ENCODE data around the gene ZNF423.

Gene ZNF423

GRCh38 chr16:49816875-49817274 lies 39.0 kb downstream of the ZNF423 start:
- TF ChIP-seq, protein P1, sequence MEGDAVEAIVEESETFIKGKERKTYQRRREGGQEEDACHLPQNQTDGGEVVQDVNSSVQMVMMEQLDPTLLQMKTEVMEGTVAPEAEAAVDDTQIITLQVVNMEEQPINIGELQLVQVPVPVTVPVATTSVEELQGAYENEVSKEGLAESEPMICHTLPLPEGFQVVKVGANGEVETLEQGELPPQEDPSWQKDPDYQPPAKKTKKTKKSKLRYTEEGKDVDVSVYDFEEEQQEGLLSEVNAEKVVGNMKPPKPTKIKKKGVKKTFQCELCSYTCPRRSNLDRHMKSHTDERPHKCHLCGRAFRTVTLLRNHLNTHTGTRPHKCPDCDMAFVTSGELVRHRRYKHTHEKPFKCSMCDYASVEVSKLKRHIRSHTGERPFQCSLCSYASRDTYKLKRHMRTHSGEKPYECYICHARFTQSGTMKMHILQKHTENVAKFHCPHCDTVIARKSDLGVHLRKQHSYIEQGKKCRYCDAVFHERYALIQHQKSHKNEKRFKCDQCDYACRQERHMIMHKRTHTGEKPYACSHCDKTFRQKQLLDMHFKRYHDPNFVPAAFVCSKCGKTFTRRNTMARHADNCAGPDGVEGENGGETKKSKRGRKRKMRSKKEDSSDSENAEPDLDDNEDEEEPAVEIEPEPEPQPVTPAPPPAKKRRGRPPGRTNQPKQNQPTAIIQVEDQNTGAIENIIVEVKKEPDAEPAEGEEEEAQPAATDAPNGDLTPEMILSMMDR (IDR thresholded peaks at IDR 0.05; ENCODE audit: low read depth, low read length), result no peak
- no peaks in the 10 kb centered on the region for H3K36me3 ChIP-seq

DNA sequence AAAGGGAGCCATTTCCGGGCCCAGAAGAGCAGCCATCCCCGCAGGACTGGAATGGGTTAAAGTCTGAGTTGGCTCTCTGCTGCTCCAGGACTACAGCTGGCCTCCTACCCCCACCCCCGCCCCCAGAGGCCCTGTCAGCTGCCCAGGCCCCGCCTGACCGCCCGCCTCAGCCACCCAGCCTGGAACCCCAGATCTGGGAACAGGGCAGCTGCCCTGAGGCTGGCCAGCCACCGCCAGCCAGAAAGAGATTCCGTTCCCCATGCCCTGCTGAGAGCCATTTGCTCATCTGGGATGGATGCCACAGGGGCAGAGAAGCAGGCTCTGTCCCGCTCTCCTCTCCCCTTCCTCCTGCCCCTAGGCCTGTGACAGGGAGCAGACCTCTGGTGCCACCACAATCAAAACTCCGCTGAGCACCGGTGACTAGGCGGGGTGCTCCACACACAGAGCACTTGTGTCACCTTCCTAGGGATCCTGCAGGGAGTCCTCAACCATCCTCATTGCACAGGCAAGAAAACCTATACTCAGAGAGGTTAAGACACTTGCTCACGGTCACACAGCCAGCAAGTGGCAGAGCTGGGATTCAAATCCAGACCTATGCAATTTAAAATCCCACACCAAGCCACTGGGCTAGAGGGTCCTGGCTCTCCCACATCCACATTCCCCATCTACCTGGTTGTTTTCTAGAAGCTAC lies 44.1 kb downstream of the ZNF423 start:
- peak; percentile 76 for DNase-seq
- H3K27me3 ChIP-seq (ENCODE audit: insufficient read depth, low read depth, severe bottlenecking), result no peaks in the 10 kb centered on the region
- peak overlapping the region; percentile 91 for H3K27ac ChIP-seq
- peak overlapping the region; percentile 15 for H3K4me3 ChIP-seq (ENCODE audit: low read depth, low read length)
- H3K36me3 ChIP-seq, result no peaks in the 10 kb centered on the region
- TF ChIP-seq, protein P1 (IDR thresholded peaks at IDR 0.05; ENCODE audit: low read depth, low read length), result no peak
- no peaks in the 10 kb centered on the region for H3K9me3 ChIP-seq (ENCODE audit: severe bottlenecking)

More at GRCh38 chr16:49816875-49817274, 39.0 kb downstream of the ZNF423 start:
- Histone ChIP-seq H3K9me3 (ENCODE audit: severe bottlenecking) (no peaks in the 10 kb centered on the region), H3K27me3 (ENCODE audit: insufficient read depth, low read depth, severe bottlenecking) (no peaks in the 10 kb centered on the region), H3K27ac (no peak overlapping the region), H3K4me3 (ENCODE audit: low read depth, low read length) (no peak overlapping the region)
- no peak for DNase-seq

GRCh38 chr16:49810831-49811230 lies 45.1 kb downstream of the ZNF423 start:
- Histone ChIP-seq H3K36me3 (no peaks in the 10 kb centered on the region), H3K27ac (peak overlapping the region; percentile 91), H3K9me3 (ENCODE audit: severe bottlenecking) (no peaks in the 10 kb centered on the region), H3K27me3 (ENCODE audit: insufficient read depth, low read depth, severe bottlenecking) (no peaks in the 10 kb centered on the region), H3K4me3 (ENCODE audit: low read depth, low read length) (peak overlapping the region; percentile 15; the same call in 1 of the 2 replicates)
- peak; percentile 84 for DNase-seq
- TF ChIP-seq, protein P1 (IDR thresholded peaks at IDR 0.05; ENCODE audit: low read depth, low read length), result no peak

- no peaks in the 10 kb centered on the region for H3K36me3 ChIP-seq
- H3K9me3 ChIP-seq (ENCODE audit: severe bottlenecking), result no peaks in the 10 kb centered on the region
- H3K4me3 ChIP-seq (ENCODE audit: low read depth, low read length), result no peak overlapping the region
- no peak for DNase-seq
- TF ChIP-seq, protein P1 (IDR thresholded peaks at IDR 0.05; ENCODE audit: low read depth, low read length), result no peak
- no peaks in the 10 kb centered on the region for H3K27me3 ChIP-seq (ENCODE audit: insufficient read depth, low read depth, severe bottlenecking)
- peak overlapping the region; percentile 91 for H3K27ac ChIP-seq
Observed at GRCh38 chr16:49809561-49809960, 46.4 kb downstream of the ZNF423 start.

- Histone ChIP-seq H3K4me3 (ENCODE audit: low read depth, low read length) (no peak overlapping the region), H3K36me3 (no peaks in the 10 kb centered on the region), H3K27ac (no peak overlapping the region; the same call in 1 of the 2 replicates), H3K27me3 (ENCODE audit: insufficient read depth, low read depth, severe bottlenecking) (no peaks in the 10 kb centered on the region), H3K9me3 (ENCODE audit: severe bottlenecking) (no peaks in the 10 kb centered on the region)
- TF ChIP-seq, protein P1 (IDR thresholded peaks at IDR 0.05; ENCODE audit: low read depth, low read length), result no peak
- DNase-seq, result no peak
Observed at GRCh38 chr16:49809062-49809461, 46.9 kb downstream of the ZNF423 start.

DNA sequence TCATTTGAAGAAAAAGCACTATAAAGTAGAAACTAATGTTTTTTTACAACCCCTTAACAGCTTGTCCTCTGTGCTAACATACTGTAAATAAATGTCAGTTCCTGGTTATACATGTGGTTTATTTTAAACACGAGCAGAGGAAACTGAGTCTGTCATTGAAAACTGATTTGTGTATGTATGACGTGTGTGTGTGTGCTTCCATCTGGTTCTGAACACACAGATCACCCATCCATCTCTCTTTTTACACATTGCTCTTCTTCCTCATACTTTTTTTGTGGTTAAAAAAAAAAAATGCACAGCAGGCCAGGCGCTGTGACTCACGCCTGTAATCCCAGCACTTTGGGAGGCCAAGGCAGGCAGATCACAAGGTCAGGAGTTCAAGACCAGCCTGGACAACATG lies 49.5 kb downstream of the ZNF423 start:
- DNase-seq, result no peak
- Histone ChIP-seq H3K4me3 (ENCODE audit: low read depth, low read length) (no peak overlapping the region), H3K27me3 (ENCODE audit: insufficient read depth, low read depth, severe bottlenecking) (no peaks in the 10 kb centered on the region), H3K27ac (no peak overlapping the region), H3K9me3 (ENCODE audit: severe bottlenecking) (no peaks in the 10 kb centered on the region), H3K36me3 (no peaks in the 10 kb centered on the region)
- TF ChIP-seq, protein P1 (IDR thresholded peaks at IDR 0.05; ENCODE audit: low read depth, low read length), result no peak
